Pancreas (tissue), 10 donors: ENCODE data around the gene KREMEN1. TPM values are rescaled to one million over a fixed set of nuclear protein-coding genes. Genes with fewer than 3 reads are reported as not detected.
A peak's percentile ranks its signal among the peaks of the same experiment; 100 is the strongest.

Experiments used
- ATAC-seq, 4 donors: fragments of 200-7000 bp; cut with Tn5 transposase; one replicate each; pipeline versions ENCODE4 v1.8.0 to v1.9.1; 2020; ENCODE audit warnings: mild to moderate bottlenecking in 4 of 4, moderate library complexity in 4 of 4
- DNase-seq, 6 donors: peaks; one replicate each; pipeline ENCODE4 v3.0.0-alpha.2; 2020
- FAIRE-seq: peaks from 2 replicates; lab custom pipeline; 2012; peaks lifted over from hg19 to GRCh38; lab: Jason Lieb, UNC
- H3K27ac ChIP-seq, 4 donors: fragments of 200-600 bp; sonication (generic); 1 replicate in 3 of 4; 2 replicates in 1 of 4; pipeline versions ENCODE4 v1.5.0 to v1.8.0; 2020
- H3K27me3 ChIP-seq, 4 donors: fragments of 200-600 bp; one replicate each; pipeline ENCODE4 v1.8.0; 2021
- H3K36me3 ChIP-seq, 3 donors: fragments of 200-600 bp; sonication (generic) in 1 of 3; one replicate each; pipeline versions ENCODE4 v1.5.0 to v1.8.0; 2020 to 2021
- H3K4me1 ChIP-seq, 3 donors: fragments of 200-600 bp; one replicate each; pipeline ENCODE4 v1.8.0; 2021
- H3K4me3 ChIP-seq, 4 donors: fragments of 200-600 bp; sonication (generic) in 2 of 4; one replicate each; pipeline versions ENCODE4 v1.5.0 to v1.8.0; 2020 to 2021
- H3K9me3 ChIP-seq, 4 donors: fragments of 200-600 bp; one replicate each; pipeline ENCODE4 v1.8.0; 2021
- CTCF ChIP-seq, 4 donors: fragments of 200-600 bp; sonication (generic) in 3 of 4; IDR thresholded peaks; one replicate each; pipeline versions ENCODE4 v1.5.0 to v1.8.0; 2021; ENCODE audit warnings: antibody characterized with exemption in 4 of 4
- WGBS, 2 donors: extraction: QIAGEN DNeasy Blood & Tissue Kit; methylation state at CpG; one replicate each; pipeline ENCODE4 v1.1.7; 2013; 5-methylcytosine and 5-hydroxymethylcytosine counted together
- intact Hi-C, 3 donors: fragments of 100-400 bp; cut with DNase I; formaldehyde crosslinking; loops; one replicate each; pipeline versions ENCODE4 v1.11.1 to v1.14.2; 2022
- polyA plus RNA-seq, 2 donors: library from polyadenylated mRNA; stranded (reverse); fragments of 200-250 nt; gene quantifications; one replicate each; pipeline ENCODE4 v1.2.3, GENCODE V29; 2013
- total RNA-seq, 6 donors: library from RNA; stranded (reverse); fragmentation: NEBNext Ultra II Directional in 4 of 6; extraction: Animal tissue kit (Norgen Biotek cat#: 25700) in 4 of 6; gene quantifications; one replicate each; pipeline versions ENCODE4 v1.2.1 to v1.2.4, GENCODE V29; 2021 to 2023
- donor health status: healthy with polysubstance abuse.
- donor health status: DM: no; HTN: no; CAD: no; lungs with moderate emphysema.
- donor health status: DM: no; HTN: no; CAD: no.
- donor health status: control.
- donor health status: control.
- donor health status: Bipolar disorder and iron deficiency.
- donor health status: DM: yes; HTN: yes; CAD: no.
- donor health status: DM: no; HTN: no; CAD: no.
- donor health status: DM: no; HTN: no; CAD: no.
- donor health status: DM: yes; HTN: yes; CAD: no.

Gene KREMEN1
- total and polyA plus RNA-seq, 8 donors: 3.3 to 8.7 (median 4.5) TPM

GRCh38 chr22:29060931-29061330 lies 11.9 kb upstream of the KREMEN1 start:
- ATAC-seq (no peak), DNase-seq (no peak), FAIRE-seq (no peak)
- intact Hi-C loops: no loop called here
- no peaks in the 10 kb centered on the region for H3K4me1 ChIP-seq
- TF ChIP-seq CTCF (IDR thresholded peaks at IDR 0.05): no peak
- no peak overlapping the region for H3K27ac ChIP-seq
- no peaks in the 10 kb centered on the region for H3K36me3 ChIP-seq
- WGBS, 2 donors: 75 to 91% methylated on average over 7 of the region's 7 CpGs
- H3K27me3 ChIP-seq: no peaks in the 10 kb centered on the region
- H3K4me3 ChIP-seq: no peak overlapping the region
- no peaks in the 10 kb centered on the region for H3K9me3 ChIP-seq

GRCh38 chr22:29061773-29062172 lies 11.1 kb upstream of the KREMEN1 start, which contains the start of gene C22orf31:
Gene C22orf31, minus strand, starts transcription at chr22:29061831. Its CDS starts 39 bp downstream, at chr22:29061792.
- FAIRE-seq (no peak), DNase-seq (no peak), ATAC-seq (no peak)
- Histone ChIP-seq H3K27me3 (no peaks in the 10 kb centered on the region), H3K4me1 (no peaks in the 10 kb centered on the region), H3K36me3 (no peaks in the 10 kb centered on the region), H3K27ac (no peak within 1 kb of the TSS), H3K4me3 (no peak within 1 kb of the TSS), H3K9me3 (no peaks in the 10 kb centered on the region)
- intact Hi-C loops: no loop called here
- 66 to 74% methylated on average over 2 of the region's 2 CpGs for WGBS, 2 donors
- no peak for TF ChIP-seq CTCF (IDR thresholded peaks at IDR 0.05)

- Histone ChIP-seq H3K9me3 (no peaks in the 10 kb centered on the region), H3K36me3 (no peaks in the 10 kb centered on the region), H3K4me1 (no peaks in the 10 kb centered on the region), H3K27me3 (no peaks in the 10 kb centered on the region), H3K4me3 (no peak overlapping the region), H3K27ac (no peak overlapping the region)
- intact Hi-C loops: no loop called here
- DNase-seq: no peak
- FAIRE-seq: no peak
- ATAC-seq: peak in 1 of 4 donors; percentile 29
- no peak for TF ChIP-seq CTCF (IDR thresholded peaks at IDR 0.05)
- 51 to 54% methylated on average over 8 of the region's 8 CpGs for WGBS, 2 donors
Measured at GRCh38 chr22:29062286-29062821, 10.5 kb upstream of the KREMEN1 start.

GRCh38 chr22:29065468-29066190 lies 7.2 kb upstream of the KREMEN1 start:
- WGBS, 2 donors: 34 to 43% methylated on average over 7 of the region's 7 CpGs
- Histone ChIP-seq H3K27me3 (no peaks in the 10 kb centered on the region), H3K4me3 (no peak overlapping the region), H3K27ac (no peak overlapping the region), H3K9me3 (no peaks in the 10 kb centered on the region), H3K36me3 (no peaks in the 10 kb centered on the region), H3K4me1 (no peaks in the 10 kb centered on the region)
- TF ChIP-seq CTCF (IDR thresholded peaks at IDR 0.05): no peak
- intact Hi-C loops: no loop called here
- no peak for ATAC-seq
- no peak for DNase-seq
- no peak for FAIRE-seq

- Histone ChIP-seq H3K27ac (no peak overlapping the region), H3K36me3 (no peaks in the 10 kb centered on the region), H3K27me3 (no peaks in the 10 kb centered on the region), H3K4me3 (no peak overlapping the region), H3K9me3 (no peaks in the 10 kb centered on the region), H3K4me1 (peaks cover 0 to 7% (median 0%) of the 10 kb centered on the region in 3 donors)
- FAIRE-seq (no peak), ATAC-seq (no peak), DNase-seq (no peak)
- intact Hi-C loops: no loop called here
- no peak for TF ChIP-seq CTCF (IDR thresholded peaks at IDR 0.05)
- 73 to 78% methylated on average over 4 of the region's 4 CpGs for WGBS, 2 donors
Measured at GRCh38 chr22:29069463-29069862, 3.4 kb upstream of the KREMEN1 start.
